Prostate gland (tissue), 2 donors: ENCODE measurements around the gene LYPD6. TPM values are rescaled to one million over a fixed set of nuclear protein-coding genes. Genes with fewer than 3 reads are reported as not detected.

Experiments used
- DNase-seq: peaks from one replicate; pipeline ENCODE4 v3.0.0-alpha.2; 2019; ENCODE audit warnings: low spot score
- H3K27ac ChIP-seq, 2 donors: fragments of 200-600 bp; sonication (generic); 2 replicates each; pipeline ENCODE4 v1.5.1; 2017 to 2019
- H3K27me3 ChIP-seq: fragments of 200-600 bp; sonication (generic); replicated peaks from 2 replicates; pipeline ENCODE4 v1.5.1; 2019; ENCODE audit not compliant: insufficient read depth
- H3K36me3 ChIP-seq, 2 donors: fragments of 200-600 bp; sonication (generic); 1 replicate in 1 of 2; 2 replicates in 1 of 2; pipeline versions ENCODE4 v1.5.1 to v1.8.1; 2017 to 2019
- H3K4me1 ChIP-seq: fragments of 200-600 bp; sonication (generic); replicated peaks from 2 replicates; pipeline ENCODE4 v1.5.1; 2019
- H3K4me3 ChIP-seq, 2 donors: fragments of 200-600 bp; sonication (generic); 2 replicates each; pipeline ENCODE4 v1.5.1; 2017 to 2019
- H3K9me3 ChIP-seq: fragments of 200-600 bp; sonication (generic); 2 replicates; pipeline ENCODE4 v1.5.1; 2017
- POLR2A ChIP-seq: fragments of 450-650 bp; IDR thresholded peaks from one replicate; pipeline ENCODE4 v1.6.1; 2016; ENCODE audit warnings: antibody characterized with exemption, mild to moderate bottlenecking
- POLR2AphosphoS5 ChIP-seq: sonication (generic); formaldehyde crosslinking; IDR thresholded peaks from one replicate; pipeline ENCODE4 v1.6.1; 2017; ENCODE audit warnings: antibody characterized with exemption
- WGBS: methylation state at CpG from one replicate; pipeline ENCODE4 v1.1.5; 2018; 5-methylcytosine and 5-hydroxymethylcytosine counted together
- intact Hi-C: fragments of 100-400 bp; cut with DNase I; formaldehyde crosslinking; loops from one replicate; pipeline ENCODE4 v1.14.2; 2022
- total RNA-seq, 2 donors: library from RNA; depleted of rRNA; stranded (reverse); fragments of >200 nt; gene quantifications; one replicate each; pipeline ENCODE4 v1.1.0, GENCODE V29; 2016
- TF ChIP-seq, protein P1 (sequence below), 4 experiments: fragments of 200-600 bp in 2 of 4; fragments of 450-650 bp in 2 of 4; sonication (generic) in 2 of 4; IDR thresholded peaks; 1 replicate in 3 of 4; 2 replicates in 1 of 4; pipeline ENCODE4 v1.5.1; 2016 to 2019; ENCODE audit warnings: antibody characterized with exemption in 4 of 4, mild to moderate bottlenecking in 2 of 4, moderate library complexity in 2 of 4

The LYPD6 gene
- total RNA-seq, 2 donors from 2014 or later, result 2.3 to 5.1 TPM

DNA sequence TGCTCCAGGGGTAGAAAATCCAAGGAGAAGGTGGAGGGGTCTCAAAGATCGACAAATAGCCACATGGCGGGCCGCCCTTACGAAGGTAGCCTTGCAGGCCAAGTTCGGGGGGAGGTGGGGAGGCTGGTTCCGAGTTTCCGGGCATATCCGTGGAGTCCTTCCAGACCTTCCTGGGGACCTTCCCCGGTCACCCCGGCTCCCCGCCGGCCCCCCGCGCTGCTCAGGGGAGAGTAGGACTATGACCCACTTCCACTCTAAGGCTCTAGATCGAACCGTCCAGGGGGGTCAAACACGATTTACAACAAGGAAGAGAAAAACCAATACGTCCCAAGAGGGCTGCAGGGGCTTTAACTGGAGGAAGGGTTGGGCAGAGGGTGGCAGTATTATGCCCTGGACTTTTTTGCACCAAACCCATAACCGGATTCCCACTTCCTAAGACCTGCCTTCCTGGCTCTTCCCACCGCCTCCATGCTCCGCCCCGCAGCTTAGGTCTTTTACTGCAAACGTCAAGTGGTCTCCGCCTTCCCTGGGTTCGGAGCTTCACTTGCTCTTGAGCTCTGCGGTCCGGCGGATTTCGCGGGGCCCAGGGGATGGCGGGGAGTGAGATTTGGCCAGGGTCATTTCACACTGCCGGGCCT, 779 bp upstream of the LYPD6 start:
- peak; percentile 27 for DNase-seq
- no peaks in the 10 kb centered on the region for H3K27me3 ChIP-seq
- H3K9me3 ChIP-seq, result no peaks in the 10 kb centered on the region
- TF ChIP-seq POLR2A (no peak), POLR2AphosphoS5 (no peak)
- TF ChIP-seq, protein P1, sequence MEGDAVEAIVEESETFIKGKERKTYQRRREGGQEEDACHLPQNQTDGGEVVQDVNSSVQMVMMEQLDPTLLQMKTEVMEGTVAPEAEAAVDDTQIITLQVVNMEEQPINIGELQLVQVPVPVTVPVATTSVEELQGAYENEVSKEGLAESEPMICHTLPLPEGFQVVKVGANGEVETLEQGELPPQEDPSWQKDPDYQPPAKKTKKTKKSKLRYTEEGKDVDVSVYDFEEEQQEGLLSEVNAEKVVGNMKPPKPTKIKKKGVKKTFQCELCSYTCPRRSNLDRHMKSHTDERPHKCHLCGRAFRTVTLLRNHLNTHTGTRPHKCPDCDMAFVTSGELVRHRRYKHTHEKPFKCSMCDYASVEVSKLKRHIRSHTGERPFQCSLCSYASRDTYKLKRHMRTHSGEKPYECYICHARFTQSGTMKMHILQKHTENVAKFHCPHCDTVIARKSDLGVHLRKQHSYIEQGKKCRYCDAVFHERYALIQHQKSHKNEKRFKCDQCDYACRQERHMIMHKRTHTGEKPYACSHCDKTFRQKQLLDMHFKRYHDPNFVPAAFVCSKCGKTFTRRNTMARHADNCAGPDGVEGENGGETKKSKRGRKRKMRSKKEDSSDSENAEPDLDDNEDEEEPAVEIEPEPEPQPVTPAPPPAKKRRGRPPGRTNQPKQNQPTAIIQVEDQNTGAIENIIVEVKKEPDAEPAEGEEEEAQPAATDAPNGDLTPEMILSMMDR (IDR thresholded peaks at IDR 0.05), result no peak
- H3K4me1 ChIP-seq, result no peaks in the 10 kb centered on the region
- H3K36me3 ChIP-seq, result no peaks in the 10 kb centered on the region
- intact Hi-C loops, result loop anchor here (10.0 kb wide), 2 partner anchors 225 to 245 kb away; no protein-coding TSS in a partner anchor
- H3K4me3 ChIP-seq, result peak overlapping the region; percentile 53 to 63
- whole genome bisulfite sequencing, result 12% methylated on average over 32 of the region's 32 CpGs
- H3K27ac ChIP-seq, result peak overlapping the region; percentile 48 to 64

DNA sequence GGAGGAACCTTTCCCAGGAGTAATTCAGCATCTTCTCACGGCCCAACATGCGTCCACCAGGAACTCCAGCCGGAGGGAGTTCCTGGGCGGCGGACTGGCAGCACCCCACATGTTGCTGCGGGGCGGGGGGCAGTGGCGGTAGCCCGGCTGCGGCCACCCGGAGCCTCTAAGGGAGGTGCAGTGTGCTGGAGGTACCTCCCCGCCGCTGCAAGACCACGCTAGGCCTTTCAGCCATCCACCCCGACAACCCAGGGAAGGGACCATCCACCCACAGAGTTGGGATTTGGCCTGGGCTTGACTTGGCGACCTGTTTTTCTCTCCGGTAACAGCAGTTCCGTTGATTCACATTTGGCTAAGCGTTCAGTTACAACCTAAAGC, 625 bp downstream of the LYPD6 start:
- Histone ChIP-seq H3K27me3 (no peaks in the 10 kb centered on the region), H3K27ac (peak overlapping the region in 1 of 2 donors; percentile 42), H3K36me3 (no peaks in the 10 kb centered on the region), H3K4me1 (no peaks in the 10 kb centered on the region), H3K4me3 (peak overlapping the region; percentile 53 to 63), H3K9me3 (no peaks in the 10 kb centered on the region)
- intact Hi-C loops, result loop anchor here (10.0 kb wide), 1 partner anchor 224 kb away; no protein-coding TSS in a partner anchor
- DNase-seq, result no peak
- WGBS, result 3% methylated on average over 17 of the region's 19 CpGs
- TF ChIP-seq, protein P1 (IDR thresholded peaks at IDR 0.05), result no peak
- no peak for TF ChIP-seq POLR2AphosphoS5
- no peak for TF ChIP-seq POLR2A

DNA sequence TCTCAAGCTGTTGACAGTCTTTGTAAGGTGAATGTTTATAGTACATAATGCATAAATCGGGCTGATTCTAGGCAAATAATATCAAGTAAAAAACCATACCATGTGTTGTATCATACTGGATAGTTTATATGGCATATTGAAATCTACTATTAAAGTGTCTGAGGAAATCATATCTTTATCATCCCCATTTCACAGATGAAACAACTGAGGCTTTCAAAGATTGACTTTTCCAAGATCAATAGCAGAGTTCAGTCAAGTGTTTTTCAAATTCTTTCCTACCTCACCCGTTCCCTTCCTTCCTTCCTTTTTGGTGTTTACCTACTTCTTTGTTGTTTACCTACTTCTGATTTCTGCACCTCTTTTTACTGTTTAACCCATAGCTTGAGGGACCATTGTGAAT, 2.0 kb downstream of the LYPD6 start:
- H3K9me3 ChIP-seq, result no peaks in the 10 kb centered on the region
- no peaks in the 10 kb centered on the region for H3K27me3 ChIP-seq
- 66% methylated on average over 2 of the region's 2 CpGs for WGBS
- no peaks in the 10 kb centered on the region for H3K4me1 ChIP-seq
- no peak overlapping the region for H3K27ac ChIP-seq
- intact Hi-C loops, result loop anchor here (10.0 kb wide), 1 partner anchor 222 kb away; no protein-coding TSS in a partner anchor
- no peaks in the 10 kb centered on the region for H3K36me3 ChIP-seq
- no peak overlapping the region for H3K4me3 ChIP-seq
- no peak for DNase-seq
- TF ChIP-seq, protein P1 (IDR thresholded peaks at IDR 0.05), result no peak
- TF ChIP-seq POLR2A (no peak), POLR2AphosphoS5 (no peak)

DNA sequence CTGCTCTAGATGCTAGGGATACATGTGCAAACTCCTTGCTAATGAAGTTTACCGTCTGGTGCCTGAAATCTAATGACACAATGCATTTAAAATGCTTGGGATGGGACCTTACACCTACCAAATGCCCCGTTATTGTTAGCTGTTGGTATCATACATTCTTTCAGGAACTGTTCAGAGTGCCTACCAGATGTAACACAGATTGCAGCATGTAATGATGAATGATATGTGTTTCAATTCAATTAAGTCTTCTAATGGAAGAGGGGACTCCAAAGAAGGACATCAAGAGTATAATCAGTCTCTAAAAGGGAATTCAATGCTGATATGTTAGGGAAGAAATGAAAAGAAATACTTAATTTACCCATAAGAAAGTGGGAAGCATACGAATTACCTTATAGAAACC, 3.2 kb downstream of the LYPD6 start:
- intact Hi-C loops, result loop anchor here (10.0 kb wide), 1 partner anchor 221 kb away; no protein-coding TSS in a partner anchor
- H3K4me1 ChIP-seq, result no peaks in the 10 kb centered on the region
- H3K27ac ChIP-seq, result no peak overlapping the region
- H3K27me3 ChIP-seq, result no peaks in the 10 kb centered on the region
- 96% methylated on average over 3 of the region's 3 CpGs for WGBS
- no peak overlapping the region for H3K4me3 ChIP-seq
- DNase-seq, result no peak
- H3K36me3 ChIP-seq, result no peaks in the 10 kb centered on the region
- TF ChIP-seq, protein P1 (IDR thresholded peaks at IDR 0.05), result no peak
- no peak for TF ChIP-seq POLR2A
- no peak for TF ChIP-seq POLR2AphosphoS5
- no peaks in the 10 kb centered on the region for H3K9me3 ChIP-seq

DNA sequence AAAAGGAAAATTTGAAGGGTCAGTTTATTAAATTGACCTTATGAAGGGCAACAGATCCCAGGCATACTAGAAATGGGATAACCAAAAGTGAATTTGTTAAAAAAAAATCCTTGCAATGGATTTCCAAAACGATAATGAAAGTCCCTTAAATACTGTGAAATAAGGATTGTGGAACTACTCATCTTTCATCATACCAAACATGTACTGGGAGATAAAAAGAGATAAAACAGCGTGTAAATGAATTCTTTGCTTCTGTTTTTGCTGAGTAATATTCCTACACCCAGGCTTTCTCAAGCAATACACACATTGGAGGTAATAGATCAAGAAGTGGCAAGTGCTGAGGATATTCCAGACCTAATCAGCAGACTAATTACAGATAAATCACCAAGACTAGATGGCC, 3.8 kb downstream of the LYPD6 start:
- no peak overlapping the region for H3K4me3 ChIP-seq
- intact Hi-C loops, result loop anchor here (10.0 kb wide), 1 partner anchor 221 kb away; no protein-coding TSS in a partner anchor
- WGBS, result 88% methylated on average over 2 of the region's 2 CpGs
- no peaks in the 10 kb centered on the region for H3K9me3 ChIP-seq
- no peak for DNase-seq
- TF ChIP-seq, protein P1 (IDR thresholded peaks at IDR 0.05), result no peak
- TF ChIP-seq POLR2AphosphoS5, result no peak
- TF ChIP-seq POLR2A, result no peak
- H3K27me3 ChIP-seq, result no peaks in the 10 kb centered on the region
- no peak overlapping the region for H3K27ac ChIP-seq
- no peaks in the 10 kb centered on the region for H3K4me1 ChIP-seq
- H3K36me3 ChIP-seq, result no peaks in the 10 kb centered on the region
